Measurements from ENCODE around the gene COQ8B.

GRCh38 chr19:40642051-40642706, 74.5 kb downstream of the COQ8B start:
- TF ChIP-seq CTCF (IDR thresholded peaks at IDR 0.05), result no peak
- TF ChIP-seq POLR2A (IDR thresholded peaks at IDR 0.05), result no peak

Measured in heart left ventricle (tissue), 13 donors.